Hematopoietic multipotent progenitor cell (in vitro differentiated cells): Measurements from ENCODE around the gene ADSS1. TPM values are rescaled to one million over a fixed set of nuclear protein-coding genes. Genes with fewer than 3 reads are reported as not detected.
"Not testable (repeated sequence)": the region's sequence is repeated elsewhere in the genome, so short reads cannot be mapped to it uniquely, and the experiment has no call there.

Source experiments
- DNase-seq, 3 donors: peaks; one replicate each; pipeline ENCODE4 v3.0.0-alpha.2; 2011 to 2015; ENCODE audit warnings: low read depth in 2 of 3, low spot score in 2 of 3
- total RNA-seq: library from RNA; depleted of rRNA; stranded (reverse); fragments of >200 nt; gene quantifications from one replicate; pipeline ENCODE4 v1.2.3, GENCODE V29; 2012

ADSS1 gene
- total RNA-seq, 1 donor, result 3.8 TPM

- peak in 1 of 3 donors; percentile 41 for DNase-seq
Observed at GRCh38 chr14:104712881-104713734, 10.9 kb upstream of the ADSS1 start.

DNA sequence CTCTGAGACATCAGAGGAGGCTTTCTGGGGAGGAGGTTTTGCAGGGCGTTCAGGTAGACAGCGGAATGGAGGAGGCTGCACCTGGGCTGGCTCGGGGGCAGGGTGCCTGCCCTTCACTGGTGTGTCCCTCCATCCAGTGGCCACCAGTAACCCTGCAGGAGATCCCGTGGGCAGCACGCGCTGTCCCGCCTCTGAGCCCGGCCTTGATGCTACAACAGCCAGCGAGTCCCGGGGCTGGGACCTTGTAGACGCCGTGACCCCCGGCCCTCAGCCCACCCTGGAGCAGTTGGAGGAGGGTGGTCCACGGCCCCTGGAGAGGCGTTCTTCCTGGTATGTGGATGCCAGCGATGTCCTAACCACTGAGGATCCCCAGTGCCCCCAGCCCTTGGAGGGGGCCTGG, 10.0 kb upstream of the ADSS1 start:
- no peak for DNase-seq

GRCh38 chr14:104714681-104715080, 9.3 kb upstream of the ADSS1 start:
- no peak for DNase-seq

- DNase-seq, result no peak
Observed at GRCh38 chr14:104715416-104715815, 8.6 kb upstream of the ADSS1 start.

GRCh38 chr14:104715871-104716270, 8.2 kb upstream of the ADSS1 start:
- DNase-seq, result no peak

DNA sequence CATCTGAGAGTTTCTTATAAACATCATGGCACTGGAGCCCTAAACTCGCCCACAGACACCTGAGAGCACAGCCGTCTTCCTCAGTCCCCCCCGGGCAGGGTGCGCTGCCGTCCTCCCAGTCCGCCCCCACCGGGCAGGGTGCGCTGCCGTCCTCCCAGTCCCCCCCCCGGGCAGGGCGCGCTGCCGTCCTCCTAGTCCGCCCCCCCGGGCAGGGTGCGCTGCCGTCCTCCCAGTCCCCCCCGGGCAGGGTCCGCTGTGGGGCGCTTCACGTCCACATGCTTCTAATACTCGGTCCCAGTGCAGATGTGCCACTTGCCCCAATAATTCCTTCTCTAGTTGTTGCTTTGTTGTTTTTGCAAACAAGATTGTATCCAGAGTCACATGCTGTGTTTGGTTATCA, 6.9 kb upstream of the ADSS1 start:
- DNase-seq, result no peak

GRCh38 chr14:104717646-104718045, 6.4 kb upstream of the ADSS1 start:
- DNase-seq, result no peak

DNA sequence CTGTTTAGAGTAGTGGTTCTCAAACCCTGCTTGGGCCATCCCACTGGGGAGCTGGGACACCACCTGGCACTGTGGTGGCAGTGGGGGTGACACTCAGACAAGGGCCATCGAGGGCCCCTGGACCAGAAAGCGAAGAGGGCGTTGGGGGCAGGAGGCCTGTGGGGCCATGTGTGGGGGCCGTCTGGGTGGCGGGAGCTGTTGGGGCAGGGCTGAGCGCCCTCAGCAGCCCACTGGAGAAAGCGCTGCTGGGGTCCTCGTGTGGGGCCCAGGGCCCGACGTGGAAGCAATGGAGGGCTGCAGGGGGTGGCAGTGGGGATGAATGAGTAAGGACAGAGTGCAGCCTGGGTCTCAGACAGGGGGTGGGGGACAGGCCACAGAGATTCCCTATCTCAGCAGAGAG, 5.9 kb upstream of the ADSS1 start:
- no peak for DNase-seq

DNA sequence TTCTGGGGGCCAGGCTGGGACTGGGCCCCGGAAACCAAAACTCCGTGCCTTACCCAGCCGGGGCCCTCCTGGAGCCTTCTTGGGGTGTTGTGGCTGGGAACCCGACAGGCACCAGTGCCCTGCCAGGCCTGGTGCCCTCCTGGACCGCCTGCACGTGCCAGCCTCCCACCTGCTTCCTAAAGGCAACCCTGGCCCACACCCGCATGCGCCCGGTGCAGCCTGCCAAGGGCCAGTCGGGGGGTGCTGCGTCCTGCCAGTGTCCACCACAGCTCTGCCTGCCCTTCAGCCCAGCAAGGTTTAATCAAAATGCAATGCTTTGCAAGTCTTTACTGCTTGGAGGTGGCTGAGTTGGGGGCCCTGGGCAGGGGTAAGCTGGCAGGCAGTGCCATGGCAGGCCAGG, 5.2 kb upstream of the ADSS1 start:
- no peak for DNase-seq

DNA sequence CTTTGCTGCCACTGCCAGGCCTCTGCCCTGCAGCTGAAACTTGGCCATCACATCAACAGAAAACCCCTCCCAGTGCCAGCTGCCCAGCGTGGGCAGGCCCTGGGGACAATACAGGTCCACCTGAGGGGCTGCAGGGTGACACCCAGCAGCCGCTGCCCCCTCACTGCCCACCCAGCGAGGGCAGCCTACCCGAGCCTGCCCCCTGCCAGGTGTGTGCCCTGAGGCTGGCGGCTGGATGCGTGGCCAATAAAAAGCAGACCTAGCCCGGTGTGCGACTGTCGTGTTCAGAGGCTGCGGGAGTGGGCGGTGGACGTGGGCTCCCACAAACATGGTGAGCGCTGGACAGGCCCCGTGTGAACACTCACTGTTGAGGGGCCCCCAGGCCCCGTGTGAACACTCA, 4.7 kb upstream of the ADSS1 start:
- no peak for DNase-seq

GRCh38 chr14:104721505-104722431, 2.3 kb upstream of the ADSS1 start:
- no peak for DNase-seq

DNA sequence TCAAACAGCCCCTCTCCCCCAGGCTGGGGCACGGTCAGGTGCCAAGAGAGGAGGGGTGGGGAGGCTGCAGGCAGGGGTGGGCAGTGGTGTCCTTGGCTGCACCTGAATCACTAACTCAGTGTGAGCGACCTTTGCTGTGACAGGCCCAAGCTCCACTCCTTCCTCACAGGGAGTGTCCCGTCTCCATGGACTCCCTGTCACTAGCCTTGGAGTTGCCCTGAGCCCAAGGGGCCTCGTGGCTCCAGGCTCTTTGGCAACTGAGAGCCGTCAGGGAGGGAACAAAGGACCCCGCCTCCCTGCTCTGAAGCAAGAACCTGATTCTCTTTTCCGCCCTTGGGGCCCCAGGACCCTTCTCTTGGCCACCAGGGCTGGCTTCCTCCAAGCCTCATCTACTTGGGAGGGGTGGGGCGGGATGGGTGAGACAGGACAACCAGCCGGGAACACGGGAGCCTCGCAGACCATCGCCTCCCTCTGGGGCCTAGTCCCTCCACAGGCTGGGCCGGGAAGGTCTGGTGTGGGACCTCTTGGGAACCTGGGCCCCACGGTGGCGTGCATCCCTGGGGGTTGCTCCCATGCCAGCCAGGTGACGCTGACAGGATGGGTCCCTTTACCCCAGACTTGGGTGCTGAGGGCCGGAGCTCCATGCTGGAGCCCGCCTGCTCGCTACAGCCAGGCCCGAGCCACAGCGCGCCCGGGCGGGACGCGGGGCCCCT, 935 bp upstream of the ADSS1 start:
- DNase-seq, result no peak

DNA sequence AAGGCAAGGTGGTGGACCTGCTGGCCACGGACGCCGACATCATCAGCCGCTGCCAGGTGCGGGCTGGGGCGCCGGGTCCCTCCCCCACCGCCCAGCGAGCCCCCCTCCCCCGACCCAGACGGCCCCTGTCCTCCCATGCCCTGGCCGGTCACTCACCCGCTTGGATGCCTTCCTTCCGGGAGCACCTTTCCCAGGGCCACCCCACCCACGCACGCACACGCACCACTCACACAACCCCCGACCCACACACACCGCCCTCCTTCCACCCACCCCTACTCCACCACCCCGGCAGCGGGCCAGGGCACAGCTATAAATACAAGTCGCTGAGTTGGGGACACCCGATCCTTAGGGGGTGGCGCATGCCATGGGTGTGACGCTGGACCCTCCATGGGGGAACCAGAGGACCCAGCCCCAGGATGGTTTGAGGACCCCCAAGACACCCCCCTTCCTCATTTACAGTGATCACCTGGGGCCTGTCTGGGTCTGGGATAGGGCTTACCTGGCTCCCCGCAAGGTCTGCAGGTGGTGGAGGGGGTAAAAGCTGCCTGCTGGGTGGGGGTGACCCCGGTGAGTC, 465 bp downstream of the ADSS1 start:
- DNase-seq, result peak in 1 of 3 donors; percentile 7

GRCh38 chr14:104724981-104725771, 1.1 kb downstream of the ADSS1 start:
- DNase-seq, result peak in 1 of 3 donors; percentile 13

GRCh38 chr14:104725772-104726548, 1.9 kb downstream of the ADSS1 start:
- DNase-seq, result no peak

GRCh38 chr14:104726600-104727451, 2.8 kb downstream of the ADSS1 start:
- no peak for DNase-seq

DNA sequence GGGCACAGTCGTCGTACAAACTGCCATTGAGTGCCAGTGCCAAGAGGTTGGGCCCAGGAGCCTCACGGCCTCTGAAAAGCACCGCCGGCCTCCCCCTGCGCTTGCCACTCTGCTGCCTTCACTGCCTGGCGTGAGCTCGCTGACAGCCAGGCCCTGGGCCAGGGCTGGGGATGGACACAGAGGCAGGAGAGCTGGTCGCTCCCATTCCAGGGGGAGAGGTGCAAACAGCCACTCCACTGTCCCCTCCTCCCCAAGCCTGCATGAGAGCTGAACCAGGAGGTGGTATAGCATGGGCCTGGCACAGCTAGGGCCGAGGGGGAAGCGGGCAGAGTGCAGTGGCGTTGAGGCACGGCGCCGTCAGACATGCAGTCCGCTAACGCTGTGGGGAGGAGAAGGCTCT, 4.6 kb downstream of the ADSS1 start:
- no peak for DNase-seq

GRCh38 chr14:104729176-104729834, 5.3 kb downstream of the ADSS1 start:
- DNase-seq, result not testable (repeated sequence)
